ENCODE measurements around the gene RIPOR3.
"Not testable (repeated sequence)": the region's sequence is repeated elsewhere in the genome, so short reads cannot be mapped to it uniquely, and the experiment has no call there.

Gene RIPOR3

DNA sequence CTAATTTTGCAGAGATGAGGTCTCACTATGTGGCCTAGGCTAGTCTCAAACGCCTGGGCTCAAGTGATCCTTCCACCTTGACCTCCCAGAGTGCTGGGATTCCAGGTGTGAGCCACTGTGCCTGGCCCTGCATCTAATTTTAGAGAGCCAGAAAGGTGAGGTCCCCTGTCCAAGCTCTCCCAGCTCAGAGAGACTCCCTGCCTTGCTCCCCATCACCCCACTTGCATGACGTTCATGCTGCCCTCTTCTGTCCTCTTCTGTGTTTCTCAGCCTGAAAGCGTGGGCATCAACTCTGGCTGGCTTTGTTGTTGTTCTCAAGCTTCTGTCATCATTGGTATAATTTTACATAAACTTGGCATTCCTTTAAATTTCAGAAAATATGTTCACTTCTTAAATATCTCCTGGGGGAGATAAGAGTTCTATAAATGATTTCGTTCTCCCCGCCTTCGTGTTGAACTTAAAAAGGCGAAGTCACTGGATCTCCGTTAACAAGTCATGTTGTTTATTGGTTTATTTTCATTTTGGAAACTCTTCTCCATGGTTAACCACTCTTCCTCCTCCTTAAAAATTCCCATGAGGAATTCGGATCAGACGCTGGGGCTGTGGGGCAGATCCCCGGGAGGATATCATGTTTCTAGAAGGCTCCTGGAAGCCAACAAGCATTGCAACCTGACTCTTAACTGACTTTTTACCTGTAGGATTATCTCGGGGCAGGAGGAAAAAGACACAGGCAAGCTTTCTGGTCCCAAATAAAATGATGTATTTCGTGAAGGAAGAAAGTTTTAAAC lies 26.8 kb upstream of the RIPOR3 start:
- TF ChIP-seq, protein P1, sequence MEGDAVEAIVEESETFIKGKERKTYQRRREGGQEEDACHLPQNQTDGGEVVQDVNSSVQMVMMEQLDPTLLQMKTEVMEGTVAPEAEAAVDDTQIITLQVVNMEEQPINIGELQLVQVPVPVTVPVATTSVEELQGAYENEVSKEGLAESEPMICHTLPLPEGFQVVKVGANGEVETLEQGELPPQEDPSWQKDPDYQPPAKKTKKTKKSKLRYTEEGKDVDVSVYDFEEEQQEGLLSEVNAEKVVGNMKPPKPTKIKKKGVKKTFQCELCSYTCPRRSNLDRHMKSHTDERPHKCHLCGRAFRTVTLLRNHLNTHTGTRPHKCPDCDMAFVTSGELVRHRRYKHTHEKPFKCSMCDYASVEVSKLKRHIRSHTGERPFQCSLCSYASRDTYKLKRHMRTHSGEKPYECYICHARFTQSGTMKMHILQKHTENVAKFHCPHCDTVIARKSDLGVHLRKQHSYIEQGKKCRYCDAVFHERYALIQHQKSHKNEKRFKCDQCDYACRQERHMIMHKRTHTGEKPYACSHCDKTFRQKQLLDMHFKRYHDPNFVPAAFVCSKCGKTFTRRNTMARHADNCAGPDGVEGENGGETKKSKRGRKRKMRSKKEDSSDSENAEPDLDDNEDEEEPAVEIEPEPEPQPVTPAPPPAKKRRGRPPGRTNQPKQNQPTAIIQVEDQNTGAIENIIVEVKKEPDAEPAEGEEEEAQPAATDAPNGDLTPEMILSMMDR (IDR thresholded peaks at IDR 0.05; ENCODE audit: borderline replicate concordance, control extremely low read depth, extremely low read depth, insufficient read depth, missing control alignments) = no peak
- DNase-seq (ENCODE audit: low spot score) = no peak
- in situ Hi-C loops (cut with MboI; ENCODE audit: low sequenced_read_pairs, unreplicated experiment) = no loop called here

DNA sequence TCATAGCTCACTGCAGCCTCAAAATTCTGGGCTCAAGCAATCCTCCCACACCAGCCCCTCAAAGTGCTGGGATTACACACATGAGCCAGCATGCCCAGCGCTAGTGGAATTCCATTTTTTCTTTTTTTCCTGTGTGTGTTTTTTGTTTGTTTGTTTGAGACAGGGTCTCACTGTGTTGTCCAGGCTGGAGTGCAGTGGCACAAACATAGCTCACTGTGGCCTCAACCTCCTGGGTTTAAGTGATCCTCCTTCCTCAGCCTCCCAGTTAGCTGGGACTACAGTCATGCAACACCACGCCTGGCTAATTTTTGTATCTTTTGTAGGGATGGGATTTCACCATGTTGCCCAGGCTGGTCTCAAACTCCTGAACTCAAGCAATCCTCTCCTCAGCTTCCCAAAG lies 26.0 kb upstream of the RIPOR3 start:
- in situ Hi-C loops (cut with MboI; ENCODE audit: low sequenced_read_pairs, unreplicated experiment) = no loop called here
- TF ChIP-seq, protein P1 (IDR thresholded peaks at IDR 0.05; ENCODE audit: borderline replicate concordance, control extremely low read depth, extremely low read depth, insufficient read depth, missing control alignments) = no peak
- no peak for DNase-seq (ENCODE audit: low spot score)

DNA sequence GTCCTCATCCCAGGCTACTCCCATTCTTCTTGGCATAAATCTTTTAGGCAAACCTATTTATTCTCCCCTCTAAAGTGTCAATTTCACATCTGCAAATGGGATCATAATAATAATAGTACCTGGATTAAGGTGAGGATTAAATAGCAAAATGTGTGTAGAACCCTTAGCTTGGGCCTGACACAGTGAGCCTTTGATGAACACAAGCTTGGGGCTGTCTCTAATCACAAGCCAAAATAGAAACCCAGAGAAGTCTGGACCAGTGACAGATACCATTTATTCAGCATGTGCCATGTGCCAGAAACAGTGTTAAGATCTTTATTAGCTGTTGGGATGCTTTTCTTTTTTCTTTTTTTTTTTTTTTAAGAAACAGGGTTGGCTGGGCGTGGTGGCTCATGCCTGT lies 25.2 kb upstream of the RIPOR3 start:
- DNase-seq (ENCODE audit: low spot score) = no peak
- TF ChIP-seq, protein P1 (IDR thresholded peaks at IDR 0.05; ENCODE audit: borderline replicate concordance, control extremely low read depth, extremely low read depth, insufficient read depth, missing control alignments) = no peak
- in situ Hi-C loops (cut with MboI; ENCODE audit: low sequenced_read_pairs, unreplicated experiment) = no loop called here

DNA sequence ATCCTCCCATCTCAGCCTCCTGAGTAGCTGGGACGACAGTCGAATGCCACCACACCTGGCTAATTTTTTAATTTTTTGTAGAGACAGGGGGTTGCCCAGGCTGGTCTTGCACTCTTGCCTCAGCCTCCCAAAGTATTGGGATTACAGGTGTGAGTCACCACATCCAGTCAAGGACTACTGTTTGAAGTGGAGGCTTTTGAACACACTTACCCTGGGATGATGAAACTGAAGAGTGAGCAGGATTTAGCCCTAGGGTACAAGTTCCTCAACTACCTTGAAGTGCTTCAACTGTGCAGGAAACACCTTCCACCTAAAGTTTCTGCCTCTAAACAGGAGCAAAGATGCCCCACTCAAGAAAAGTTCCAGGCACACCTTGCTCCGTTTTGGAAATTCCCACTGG lies 24.4 kb upstream of the RIPOR3 start:
- in situ Hi-C loops (cut with MboI; ENCODE audit: low sequenced_read_pairs, unreplicated experiment) = no loop called here
- DNase-seq (ENCODE audit: low spot score) = no peak
- TF ChIP-seq, protein P1 (IDR thresholded peaks at IDR 0.05; ENCODE audit: borderline replicate concordance, control extremely low read depth, extremely low read depth, insufficient read depth, missing control alignments) = no peak

DNA sequence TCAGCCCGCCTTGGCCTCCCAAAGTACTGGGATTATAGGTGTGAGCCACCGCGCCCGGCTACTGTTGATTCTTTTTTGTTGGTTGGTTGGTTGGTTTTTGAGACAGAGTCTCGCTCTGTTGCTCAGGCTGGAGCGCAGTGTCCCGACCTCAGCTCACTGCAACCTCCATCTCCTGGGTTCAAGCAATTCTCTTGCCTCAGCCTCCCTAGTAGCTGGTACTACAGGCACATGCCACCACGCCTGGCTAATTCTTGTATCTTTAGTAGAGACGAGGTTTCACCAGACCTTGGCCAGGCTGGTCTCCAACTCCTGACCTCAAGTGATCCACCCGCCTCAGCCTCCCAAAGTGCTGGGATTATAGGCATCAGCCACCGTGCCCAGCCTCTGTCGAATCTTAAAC lies 23.1 kb upstream of the RIPOR3 start:
- DNase-seq (ENCODE audit: low spot score); in situ Hi-C loops (cut with MboI; ENCODE audit: low sequenced_read_pairs, unreplicated experiment): not testable (repeated sequence)

DNA sequence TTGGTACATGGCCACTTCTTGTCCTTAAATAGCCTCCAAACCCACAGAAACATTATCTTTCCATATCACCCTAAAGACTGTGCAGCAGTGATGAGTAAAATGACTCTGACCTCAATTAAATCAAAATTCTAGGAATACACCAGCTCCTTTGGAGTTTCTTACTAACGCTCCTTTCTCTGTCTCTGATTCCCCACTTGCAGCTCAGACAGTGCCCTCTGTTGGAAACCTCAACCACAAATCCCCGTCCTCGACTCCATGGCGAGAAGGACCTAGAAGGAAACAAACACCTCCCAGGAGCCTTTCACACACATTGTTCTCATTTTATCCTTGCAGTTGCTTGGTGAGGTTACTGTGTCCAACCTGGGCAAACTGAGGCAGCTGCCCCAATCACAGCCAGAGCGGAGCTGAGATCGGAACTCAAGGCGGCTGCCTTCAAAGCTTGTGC lies 22.3 kb upstream of the RIPOR3 start:
- in situ Hi-C loops (cut with MboI; ENCODE audit: low sequenced_read_pairs, unreplicated experiment) = no loop called here
- DNase-seq (ENCODE audit: low spot score) = no peak
- TF ChIP-seq, protein P1 (IDR thresholded peaks at IDR 0.05; ENCODE audit: borderline replicate concordance, control extremely low read depth, extremely low read depth, insufficient read depth, missing control alignments) = no peak

DNA sequence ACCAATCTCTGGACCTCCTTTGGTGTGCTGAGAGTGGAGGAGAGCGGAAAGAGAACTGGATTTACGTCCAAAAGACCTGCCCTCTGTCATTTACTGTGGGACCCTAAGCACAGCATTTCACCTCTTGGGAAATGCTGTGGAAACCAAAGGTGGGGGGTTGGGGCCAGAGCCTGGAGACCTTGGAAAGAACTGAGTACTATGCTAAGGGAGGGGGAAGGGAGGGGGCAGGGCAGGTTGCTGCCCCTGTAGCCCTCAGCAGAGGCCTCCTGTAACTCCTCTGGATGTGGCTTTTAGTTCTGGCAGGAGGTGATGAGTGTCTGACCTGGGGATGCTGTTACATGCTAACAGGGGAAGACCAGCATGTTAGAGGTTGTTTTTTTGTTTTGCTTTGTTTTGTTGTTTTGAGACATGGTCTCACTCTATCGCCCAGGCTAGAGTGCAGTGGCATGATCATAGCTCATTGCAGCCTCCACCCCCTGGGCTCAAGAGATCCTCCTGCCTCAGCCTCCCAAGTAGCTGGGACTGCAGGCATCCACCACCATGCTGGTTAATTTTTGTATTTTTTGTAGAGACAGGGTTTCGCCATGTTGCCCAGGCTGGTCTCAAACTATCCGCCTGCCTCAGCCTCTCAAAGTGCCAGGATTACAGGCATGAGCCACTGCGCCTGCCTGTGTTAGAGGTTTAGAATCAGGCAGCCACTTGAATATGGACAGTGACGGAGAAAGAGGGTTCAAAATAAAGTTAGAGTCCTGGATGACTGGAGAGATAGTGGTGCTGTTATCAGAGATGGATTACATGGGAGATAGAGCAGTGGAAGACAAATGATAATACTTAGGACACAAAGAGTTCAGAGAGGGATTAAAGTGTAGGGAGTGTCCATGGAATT lies 21.7 kb upstream of the RIPOR3 start:
- in situ Hi-C loops (cut with MboI; ENCODE audit: low sequenced_read_pairs, unreplicated experiment) = no loop called here
- DNase-seq (ENCODE audit: low spot score) = no peak
- TF ChIP-seq, protein P1 (IDR thresholded peaks at IDR 0.05; ENCODE audit: borderline replicate concordance, control extremely low read depth, extremely low read depth, insufficient read depth, missing control alignments) = no peak
